HG02981 (cell line): ENCODE results near the gene AHI1.
A peak's percentile ranks its signal among the peaks of the same experiment; 100 is the strongest.
"Not testable (repeated sequence)": the region's sequence is repeated elsewhere in the genome, so short reads cannot be mapped to it uniquely, and the experiment has no call there.

ENCODE experiments used
- ATAC-seq: cut with Tn5 transposase; IDR thresholded peaks from one replicate; pipeline ENCODE4 v1.9.1; 2021; ENCODE audit warnings: mild to moderate bottlenecking, moderate library complexity; ENCODE audit not compliant: unreplicated experiment

Gene AHI1

GRCh38 chr6:135397172-135397952 lies 100.2 kb downstream of the AHI1 start:
- no peak for ATAC-seq

GRCh38 chr6:135395136-135395535 lies 102.4 kb downstream of the AHI1 start:
- no peak for ATAC-seq

GRCh38 chr6:135393289-135393688 lies 104.3 kb downstream of the AHI1 start:
- no peak for ATAC-seq

GRCh38 chr6:135390458-135390857 lies 107.1 kb downstream of the AHI1 start:
- no peak for ATAC-seq

GRCh38 chr6:135385299-135385698 lies 112.2 kb downstream of the AHI1 start:
- ATAC-seq, result no peak

GRCh38 chr6:135383766-135384165 lies 113.8 kb downstream of the AHI1 start:
- ATAC-seq, result no peak

- ATAC-seq, result no peak
These were observed 114.2 kb downstream of the AHI1 start for GRCh38 chr6:135383301-135383700.

GRCh38 chr6:135382182-135382628 lies 115.3 kb downstream of the AHI1 start:
- ATAC-seq, result peak; percentile 85

- ATAC-seq, result no peak
These were observed 116.7 kb downstream of the AHI1 start for GRCh38 chr6:135380793-135381192.

GRCh38 chr6:135379647-135380046 lies 117.9 kb downstream of the AHI1 start:
- no peak for ATAC-seq

- ATAC-seq, result peak; percentile 64
These were observed 124.8 kb downstream of the AHI1 start for GRCh38 chr6:135372758-135373157.

- ATAC-seq, result not testable (repeated sequence)
These were observed 133.9 kb downstream of the AHI1 start for GRCh38 chr6:135363622-135364021.

GRCh38 chr6:135362124-135362523 lies 135.4 kb downstream of the AHI1 start:
- no peak for ATAC-seq

GRCh38 chr6:135360222-135360621 lies 137.3 kb downstream of the AHI1 start:
- ATAC-seq, result no peak

GRCh38 chr6:135358985-135359384 lies 138.6 kb downstream of the AHI1 start:
- ATAC-seq, result no peak

- ATAC-seq, result no peak
These were observed 139.2 kb downstream of the AHI1 start for GRCh38 chr6:135358251-135358821.

GRCh38 chr6:135354407-135354806 lies 143.1 kb downstream of the AHI1 start:
- no peak for ATAC-seq

- no peak for ATAC-seq
These were observed 144.4 kb downstream of the AHI1 start for GRCh38 chr6:135353113-135353512.

- ATAC-seq, result no peak
These were observed 145.9 kb downstream of the AHI1 start for GRCh38 chr6:135351635-135352034.

- ATAC-seq, result no peak
These were observed 149.7 kb downstream of the AHI1 start for GRCh38 chr6:135347887-135348286.

GRCh38 chr6:135346747-135347146 lies 150.8 kb downstream of the AHI1 start:
- no peak for ATAC-seq

GRCh38 chr6:135344526-135344925 lies 153.0 kb downstream of the AHI1 start:
- no peak for ATAC-seq
